Activated T-cell treated with anti-CD3 and anti-CD28 coated beads for 24 hours (primary cell): ENCODE data around the gene CAMK1G.

Experiments used
- DNase-seq: peaks from one replicate; pipeline ENCODE4 v3.0.0-alpha.2; 2020; ENCODE audit warnings: low read depth

Gene CAMK1G

DNA sequence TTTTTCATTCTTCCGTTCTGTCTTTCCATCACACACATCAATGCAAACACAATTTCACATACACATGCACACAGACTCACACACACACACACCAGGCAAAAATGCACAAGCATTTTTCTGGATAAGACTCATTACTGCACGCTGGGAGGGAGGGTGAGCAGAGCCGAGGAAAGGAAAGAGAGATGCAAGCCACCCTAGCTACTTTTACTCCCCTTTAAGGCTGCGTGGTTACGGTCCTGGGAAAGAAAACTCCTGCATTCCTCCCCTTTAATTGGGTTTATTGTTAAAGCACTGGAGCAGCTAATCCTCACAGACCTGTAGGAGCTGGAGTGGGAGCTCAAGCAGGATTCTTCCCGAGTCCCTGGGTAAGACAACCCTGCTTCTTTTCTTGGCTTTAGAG lies at the start of gene CAMK1G:
Gene CAMK1G (plus strand): TSS at position 307 of the 400 bp plus-strand sequence. CDS start 11,270 bp downstream, outside the sequence.
- DNase-seq: no peak

DNA sequence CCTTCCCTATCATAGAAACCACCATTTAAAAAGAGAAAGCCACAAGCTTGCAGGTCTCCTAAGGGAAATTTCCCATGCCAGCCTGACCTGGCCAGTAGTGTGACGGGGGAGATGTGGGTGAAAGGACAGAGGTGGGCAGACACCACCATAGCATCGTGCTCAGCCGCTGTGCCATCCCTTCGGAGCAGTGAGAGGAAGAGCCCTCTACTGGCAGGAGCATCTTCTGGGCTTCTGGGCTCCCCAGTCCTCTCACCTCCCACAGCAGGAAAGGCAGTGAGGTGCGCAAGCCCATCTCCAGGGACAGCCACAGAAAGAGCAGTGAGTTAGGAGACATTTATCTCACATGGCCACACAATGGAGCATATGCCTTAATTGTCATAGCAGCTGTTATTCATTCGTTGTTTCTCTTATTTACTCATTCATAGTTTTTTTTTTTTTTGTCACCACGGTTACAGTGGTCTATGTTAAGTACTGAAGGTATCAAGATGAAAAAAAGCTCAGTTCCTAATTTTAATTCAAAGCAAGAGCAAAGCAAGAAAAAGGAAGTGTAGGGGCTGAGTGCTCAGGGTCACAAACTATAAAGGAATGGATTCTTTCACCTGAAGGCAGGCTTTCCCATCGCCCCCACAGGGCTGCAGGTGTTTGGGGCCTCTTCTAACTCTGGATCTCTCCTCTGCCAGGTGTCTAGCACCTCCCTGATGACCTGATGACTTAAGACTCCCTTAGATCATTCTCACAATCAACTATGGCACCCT lies 48.8 kb upstream of the CAMK1G start:
- no peak for DNase-seq

DNA sequence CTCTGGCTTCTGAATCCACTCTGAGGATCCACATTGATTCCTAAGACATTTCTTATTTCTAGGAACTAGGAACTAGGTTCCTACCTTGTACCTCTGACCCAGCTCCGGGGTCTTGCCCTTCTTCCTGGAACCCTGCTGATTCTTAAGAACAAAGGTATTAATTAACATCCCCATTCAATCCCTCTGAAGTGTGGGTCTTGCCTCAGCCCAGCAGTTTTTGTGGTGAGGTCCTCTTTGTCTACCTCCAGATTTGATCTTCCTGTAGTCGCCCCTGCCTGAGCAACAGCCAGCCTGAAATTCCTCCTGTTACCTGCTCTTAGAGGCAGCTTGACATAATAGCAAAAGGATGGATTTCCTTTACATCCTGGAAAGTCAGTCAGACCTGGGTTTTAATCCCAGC lies 46.7 kb upstream of the CAMK1G start:
- DNase-seq: no peak

GRCh38 chr1:209537336-209538114 lies 46.0 kb upstream of the CAMK1G start:
- no peak for DNase-seq

- DNase-seq: no peak
Observed at GRCh38 chr1:209539576-209539975, 43.9 kb upstream of the CAMK1G start.

- no peak for DNase-seq
Observed at GRCh38 chr1:209542585-209542984, 40.9 kb upstream of the CAMK1G start.

DNA sequence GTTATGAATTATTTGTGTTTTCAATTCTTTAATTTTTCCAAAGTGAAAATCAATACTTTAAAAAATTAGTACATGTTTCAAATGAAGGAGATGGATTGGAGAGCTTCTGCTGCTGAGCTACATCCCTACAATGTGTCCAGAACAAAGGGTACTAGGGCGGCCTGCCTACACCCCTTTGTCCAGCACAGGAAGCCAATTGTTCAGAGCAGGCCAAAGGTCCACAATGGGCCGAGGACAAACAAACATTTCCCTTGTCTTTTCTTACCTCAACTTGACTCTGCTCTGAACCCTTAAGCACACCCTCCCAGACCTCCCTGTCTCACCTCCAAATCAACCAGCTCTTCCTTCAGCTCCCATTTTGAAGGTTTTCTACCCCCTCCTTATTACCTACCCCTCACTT lies 39.4 kb upstream of the CAMK1G start:
- no peak for DNase-seq

- no peak for DNase-seq
Observed at GRCh38 chr1:209545423-209545822, 38.1 kb upstream of the CAMK1G start.

DNA sequence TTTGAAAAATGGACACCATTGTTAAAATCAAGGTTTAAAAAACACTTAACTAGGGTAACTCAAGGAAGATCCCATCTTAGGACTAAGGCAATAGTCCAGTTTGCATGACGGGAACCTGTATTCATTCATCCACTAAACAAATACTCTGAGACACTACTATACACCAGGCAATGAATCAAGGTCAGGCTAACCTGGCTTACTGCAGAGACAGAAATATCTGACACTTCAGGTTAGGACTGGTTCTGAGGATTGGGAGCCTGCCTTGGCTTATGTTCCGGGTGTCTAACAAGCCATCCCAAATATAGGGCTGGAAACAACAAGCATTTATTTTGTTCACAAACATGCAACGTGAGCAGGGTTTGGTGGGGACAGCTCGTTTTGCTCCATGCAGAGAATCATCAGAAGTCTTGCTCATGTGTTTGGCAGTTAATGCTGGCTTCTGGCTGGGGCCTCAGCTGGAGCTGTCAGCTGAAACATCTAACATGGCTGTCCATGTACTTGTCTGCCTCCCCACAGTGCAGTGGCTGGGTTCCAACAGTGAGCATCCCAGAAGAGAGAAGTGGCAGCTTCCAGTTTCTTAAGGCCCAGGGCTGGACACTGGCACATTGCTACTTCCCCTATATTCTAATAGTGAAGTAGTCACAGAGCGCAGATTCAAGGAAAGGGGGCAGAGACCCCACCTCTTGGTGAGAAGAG lies 37.0 kb upstream of the CAMK1G start:
- no peak for DNase-seq

- no peak for DNase-seq
Observed at GRCh38 chr1:209547626-209548025, 35.9 kb upstream of the CAMK1G start.

- DNase-seq: no peak
Observed at GRCh38 chr1:209549443-209550205, 33.9 kb upstream of the CAMK1G start.

DNA sequence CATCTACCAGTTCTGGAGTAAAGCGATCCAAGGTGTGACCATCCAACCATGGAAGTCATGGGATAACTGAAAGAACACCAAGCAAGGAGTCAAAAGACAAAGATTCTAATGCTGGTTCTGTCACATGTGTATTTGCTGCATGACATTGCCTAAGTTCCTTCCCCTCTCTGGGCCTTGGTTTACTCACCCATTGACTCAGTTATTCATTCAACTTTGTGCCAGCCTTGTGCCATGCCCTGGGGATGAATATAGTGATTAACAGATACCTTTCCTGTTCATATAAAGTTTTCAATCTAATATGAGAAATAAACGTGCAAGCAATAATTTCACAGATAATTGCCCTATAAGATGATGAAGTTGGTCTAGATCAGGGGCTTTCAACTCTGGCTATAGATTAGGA lies 33.0 kb upstream of the CAMK1G start:
- no peak for DNase-seq

- DNase-seq: no peak
Observed at GRCh38 chr1:209552406-209553264, 30.9 kb upstream of the CAMK1G start.

DNA sequence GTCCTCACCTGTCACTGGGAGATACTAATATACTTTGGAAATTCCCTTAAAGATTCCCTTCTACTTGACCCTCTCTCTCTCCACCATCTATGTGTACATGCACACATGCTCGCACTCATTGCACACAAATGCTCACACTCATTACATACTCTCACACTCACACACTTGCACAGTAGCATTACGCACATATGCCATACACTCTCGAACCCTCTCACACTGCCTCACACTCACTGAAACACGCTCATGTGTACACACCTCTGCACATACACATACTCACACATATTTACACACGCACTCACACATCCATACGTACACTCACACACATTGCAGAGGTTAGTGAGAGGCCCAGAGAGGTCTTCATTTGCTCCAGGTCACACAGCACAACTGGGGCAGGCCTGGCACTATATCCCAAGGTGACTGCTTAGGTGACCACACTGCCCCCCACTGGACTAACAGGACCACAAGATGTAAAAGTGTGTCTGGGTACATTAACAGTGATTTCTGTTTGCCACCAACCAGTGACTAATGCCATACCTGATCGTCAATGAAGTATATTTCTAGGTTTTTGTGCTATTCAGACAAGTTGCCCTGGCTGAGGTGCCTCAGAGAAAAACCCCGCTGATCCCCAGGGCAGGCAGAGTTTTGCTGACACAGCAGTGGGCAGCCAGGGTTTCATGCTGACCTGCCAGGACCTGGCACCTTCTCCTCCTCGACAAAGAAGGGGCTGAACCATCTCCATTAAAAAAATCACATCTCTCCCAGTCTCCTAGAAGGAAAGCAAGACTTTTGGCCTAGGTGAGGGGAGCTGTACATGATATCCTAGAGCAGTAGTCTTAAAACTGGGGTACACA lies 28.5 kb upstream of the CAMK1G start:
- DNase-seq: no peak

- DNase-seq: no peak
Observed at GRCh38 chr1:209556162-209556690, 27.3 kb upstream of the CAMK1G start.

GRCh38 chr1:209557221-209557620 lies 26.3 kb upstream of the CAMK1G start:
- DNase-seq: no peak

DNA sequence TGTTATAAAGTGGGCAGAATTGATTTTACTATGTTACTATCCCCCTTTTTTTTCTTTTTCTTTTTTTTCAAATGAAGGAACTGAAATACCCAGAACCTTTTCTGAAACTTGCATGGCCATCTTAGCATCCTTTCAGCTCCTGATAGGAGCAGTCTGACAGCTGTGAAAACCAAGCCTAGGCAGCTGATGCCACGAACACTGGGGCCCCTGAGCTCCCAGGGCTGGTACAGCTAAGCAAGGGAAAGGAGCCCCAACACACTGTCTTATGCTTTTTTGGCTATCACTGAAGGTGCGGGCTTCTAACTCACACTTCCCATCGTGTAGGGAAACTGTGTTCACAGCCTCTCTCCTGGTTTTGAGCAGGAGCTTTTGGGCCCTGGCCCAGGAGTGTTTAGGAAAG lies 23.0 kb upstream of the CAMK1G start:
- no peak for DNase-seq

DNA sequence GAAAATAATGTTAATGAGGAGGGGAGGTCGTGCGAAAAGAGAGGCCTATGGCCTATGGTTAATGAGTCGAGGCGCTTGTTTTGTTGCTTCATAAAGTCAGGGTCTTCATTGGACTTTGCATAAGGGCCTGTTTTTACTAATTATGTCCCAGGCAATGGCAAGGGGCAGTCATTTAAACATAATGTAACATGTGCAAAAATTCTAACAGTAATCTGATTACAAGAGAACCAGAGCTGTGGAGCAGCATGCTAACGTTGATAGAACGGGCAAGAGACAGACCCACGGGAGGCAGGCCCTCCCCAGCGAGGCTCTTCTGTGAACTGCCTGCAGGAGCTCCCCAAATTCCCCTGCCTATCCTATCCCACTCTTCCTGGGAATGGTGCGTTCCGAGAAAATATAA lies 22.6 kb upstream of the CAMK1G start:
- no peak for DNase-seq

- DNase-seq: no peak
Observed at GRCh38 chr1:209561532-209561931, 22.0 kb upstream of the CAMK1G start.

DNA sequence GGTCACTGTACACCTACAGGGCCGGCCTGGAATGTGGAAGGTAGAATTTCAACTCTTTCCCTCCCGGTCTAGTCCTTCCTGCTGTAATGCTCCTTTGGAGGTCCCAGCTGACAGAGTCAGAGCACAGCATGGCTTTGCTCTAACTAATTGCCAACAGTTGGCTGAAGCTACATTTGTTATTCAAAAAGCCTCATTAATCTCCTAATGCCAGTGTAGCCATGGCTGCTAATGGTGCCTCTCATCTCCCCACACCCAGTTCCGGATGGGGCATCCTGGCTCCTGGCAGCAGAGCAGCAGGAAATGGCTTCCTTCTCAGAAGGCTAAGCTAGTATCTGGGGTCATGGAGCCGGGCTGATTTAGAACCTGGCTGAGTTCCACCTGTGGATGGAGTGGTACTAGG lies 18.7 kb upstream of the CAMK1G start:
- DNase-seq: no peak
